ENCODE data around the gene IFI6.

- TF ChIP-seq CTCF (IDR thresholded peaks at IDR 0.05; ENCODE audit: insufficient read depth, low read depth, low read length), result no peak
- no peak for TF ChIP-seq EZH2 (IDR thresholded peaks at IDR 0.05; ENCODE audit: insufficient read depth, low read length)
Measured at GRCh38 chr1:27664291-27664690, 7.7 kb downstream of the IFI6 start.
